ENCODE measurements around the gene SERPIND1.

SERPIND1 gene

GRCh38 chr22:20807315-20807752 is 33.4 kb downstream of the SERPIND1 start:
- TF ChIP-seq CTCF (IDR thresholded peaks at IDR 0.05; ENCODE audit: borderline replicate concordance, control extremely low read depth, extremely low read depth, insufficient read depth, missing control alignments) = no peak
- DNase-seq (ENCODE audit: low spot score) = no peak
- in situ Hi-C loops (cut with MboI; ENCODE audit: low sequenced_read_pairs, unreplicated experiment) = no loop called here

- no peak for DNase-seq (ENCODE audit: low spot score)
- in situ Hi-C loops (cut with MboI; ENCODE audit: low sequenced_read_pairs, unreplicated experiment) = no loop called here
- TF ChIP-seq CTCF (IDR thresholded peaks at IDR 0.05; ENCODE audit: borderline replicate concordance, control extremely low read depth, extremely low read depth, insufficient read depth, missing control alignments) = no peak
These were observed 34.9 kb downstream of the SERPIND1 start for GRCh38 chr22:20808844-20809243.

- in situ Hi-C loops (cut with MboI; ENCODE audit: low sequenced_read_pairs, unreplicated experiment) = loop anchor here (10.0 kb wide), 1 partner anchor 55 kb away; no protein-coding TSS in a partner anchor
These were observed 35.7 kb downstream of the SERPIND1 start for GRCh38 chr22:20809538-20810185.

GRCh38 chr22:20810645-20811044 is 36.7 kb downstream of the SERPIND1 start:
- DNase-seq (ENCODE audit: low spot score) = no peak
- in situ Hi-C loops (cut with MboI; ENCODE audit: low sequenced_read_pairs, unreplicated experiment) = loop anchor here (10.0 kb wide), 1 partner anchor 54 kb away; no protein-coding TSS in a partner anchor
- no peak for TF ChIP-seq CTCF (IDR thresholded peaks at IDR 0.05; ENCODE audit: borderline replicate concordance, control extremely low read depth, extremely low read depth, insufficient read depth, missing control alignments)

More at GRCh38 chr22:20809538-20810185, 35.7 kb downstream of the SERPIND1 start:
- no peak for TF ChIP-seq CTCF (IDR thresholded peaks at IDR 0.05; ENCODE audit: borderline replicate concordance, control extremely low read depth, extremely low read depth, insufficient read depth, missing control alignments)
- DNase-seq (ENCODE audit: low spot score) = no peak

GRCh38 chr22:20811171-20811570 is 37.3 kb downstream of the SERPIND1 start:
- in situ Hi-C loops (cut with MboI; ENCODE audit: low sequenced_read_pairs, unreplicated experiment) = loop anchor here (10.0 kb wide), 1 partner anchor 54 kb away; no protein-coding TSS in a partner anchor
- TF ChIP-seq CTCF (IDR thresholded peaks at IDR 0.05; ENCODE audit: borderline replicate concordance, control extremely low read depth, extremely low read depth, insufficient read depth, missing control alignments) = no peak
- no peak for DNase-seq (ENCODE audit: low spot score)

GRCh38 chr22:20811971-20812660 is 38.2 kb downstream of the SERPIND1 start:
- TF ChIP-seq CTCF (IDR thresholded peaks at IDR 0.05; ENCODE audit: borderline replicate concordance, control extremely low read depth, extremely low read depth, insufficient read depth, missing control alignments) = no peak
- in situ Hi-C loops (cut with MboI; ENCODE audit: low sequenced_read_pairs, unreplicated experiment) = loop anchor here (10.0 kb wide), 1 partner anchor 53 kb away; no protein-coding TSS in a partner anchor
- no peak for DNase-seq (ENCODE audit: low spot score)
